Mesenchymal stem cell (in vitro differentiated cells and primary cell): ENCODE data around the gene GYG2.
A peak's percentile ranks its signal among the peaks of the same experiment; 100 is the strongest.

Experiments
- DNase-seq: peaks from one replicate; pipeline ENCODE4 v3.0.0-alpha.2; 2013
- H2AFZ ChIP-seq: one replicate; pipeline ENCODE4 v1.6.1; 2013; ENCODE audit warnings: low read depth, mild to moderate bottlenecking, control low read depth, inconsistent platforms, low read length, moderate library complexity
- H2AK5ac ChIP-seq: 2 replicates; pipeline ENCODE4 v1.6.1; 2013; ENCODE audit warnings: low read length, moderate library complexity, mild to moderate bottlenecking, inconsistent platforms; ENCODE audit not compliant: severe bottlenecking
- H2BK120ac ChIP-seq: one replicate; pipeline ENCODE4 v1.6.1; 2013; ENCODE audit warnings: low read depth, mild to moderate bottlenecking, inconsistent platforms, low read length, moderate library complexity
- H2BK12ac ChIP-seq, 2 experiments: one replicate each; pipeline ENCODE4 v1.6.1; 2013; ENCODE audit warnings: inconsistent platforms in 2 of 2, low read length in 2 of 2, mild to moderate bottlenecking in 2 of 2, moderate library complexity in 2 of 2, control low read depth in 1 of 2
- H2BK15ac ChIP-seq: one replicate; pipeline ENCODE4 v1.6.1; 2013; ENCODE audit warnings: mild to moderate bottlenecking, low read depth, inconsistent platforms; ENCODE audit not compliant: poor library complexity, severe bottlenecking
- H2BK5ac ChIP-seq: 2 replicates; pipeline ENCODE4 v1.6.1; 2013; ENCODE audit warnings: low read depth, mild to moderate bottlenecking, low read length, control low read depth, inconsistent platforms; ENCODE audit not compliant: poor library complexity, severe bottlenecking
- H3K14ac ChIP-seq, 2 experiments: one replicate each; pipeline ENCODE4 v1.6.1; 2013; ENCODE audit warnings: inconsistent platforms in 2 of 2, low read length in 2 of 2, control low read depth in 1 of 2, mild to moderate bottlenecking in 1 of 2, moderate library complexity in 1 of 2
- H3K18ac ChIP-seq, 2 experiments: one replicate each; pipeline ENCODE4 v1.6.1; 2013; ENCODE audit warnings: inconsistent platforms in 2 of 2, low read length in 2 of 2, control low read depth in 1 of 2, low read depth in 1 of 2, mild to moderate bottlenecking in 1 of 2
- H3K23ac ChIP-seq, 2 experiments: one replicate each; pipeline ENCODE4 v1.6.1; 2013; ENCODE audit warnings: inconsistent platforms in 2 of 2, low read length in 2 of 2, mild to moderate bottlenecking in 2 of 2, moderate library complexity in 2 of 2, control low read depth in 1 of 2
- H3K27ac ChIP-seq: 2 replicates; pipeline ENCODE4 v1.5.1; 2013; ENCODE audit warnings: mild to moderate bottlenecking, moderate library complexity, low read length, control low read depth, inconsistent platforms; ENCODE audit not compliant: poor library complexity, severe bottlenecking
- H3K27me3 ChIP-seq, 2 experiments: 2 replicates each; pipeline versions ENCODE4 v1.6.1 to v1.7.0; 2013; ENCODE audit warnings: low read length in 2 of 2, mild to moderate bottlenecking in 2 of 2, moderate library complexity in 2 of 2, control low read depth in 1 of 2, inconsistent platforms in 1 of 2; ENCODE audit not compliant: control insufficient read depth in 1 of 2, insufficient read depth in 1 of 2
- H3K36me3 ChIP-seq, 2 experiments: 2 replicates each; pipeline versions ENCODE4 v1.6.1 to v1.7.0; 2013; ENCODE audit warnings: low read length in 2 of 2, control low read depth in 1 of 2, inconsistent platforms in 1 of 2, low read depth in 1 of 2, mild to moderate bottlenecking in 1 of 2; ENCODE audit not compliant: insufficient read depth in 2 of 2, control insufficient read depth in 1 of 2
- H3K4ac ChIP-seq, 2 experiments: one replicate each; pipeline ENCODE4 v1.6.1; 2013; ENCODE audit warnings: inconsistent platforms in 2 of 2, low read length in 2 of 2, mild to moderate bottlenecking in 2 of 2, moderate library complexity in 2 of 2, control low read depth in 1 of 2, low read depth in 1 of 2
- H3K4me1 ChIP-seq: 2 replicates; pipeline ENCODE4 v1.6.1; 2013; ENCODE audit warnings: low read depth, low read length, control low read depth; ENCODE audit not compliant: control insufficient read depth, insufficient read depth
- H3K4me2 ChIP-seq: 2 replicates; pipeline ENCODE4 v1.6.1; 2013; ENCODE audit warnings: low read length, mild to moderate bottlenecking, inconsistent platforms; ENCODE audit not compliant: poor library complexity, severe bottlenecking
- H3K4me3 ChIP-seq, 2 experiments: 2 replicates each; pipeline versions ENCODE4 v1.5.1 to v1.7.0; 2013; ENCODE audit warnings: low read length in 2 of 2, mild to moderate bottlenecking in 2 of 2, control low read depth in 1 of 2, low read depth in 1 of 2; ENCODE audit not compliant: insufficient read depth in 1 of 2
- H3K79me1 ChIP-seq: replicated peaks from 2 replicates; pipeline ENCODE4 v1.6.1; 2013; ENCODE audit warnings: mild to moderate bottlenecking, control low read depth, low read length, inconsistent platforms; ENCODE audit not compliant: poor library complexity, severe bottlenecking
- H3K9ac ChIP-seq: 2 replicates; pipeline ENCODE4 v1.7.0; 2013; ENCODE audit warnings: mild to moderate bottlenecking, low read length, moderate library complexity
- H3K9me3 ChIP-seq: 2 replicates; pipeline ENCODE4 v1.7.0; 2013; ENCODE audit warnings: mild to moderate bottlenecking, low read length; ENCODE audit not compliant: control insufficient read depth
- H4K8ac ChIP-seq: one replicate; pipeline ENCODE4 v1.6.1; 2013; ENCODE audit warnings: inconsistent platforms, mild to moderate bottlenecking, low read length, moderate library complexity
- H4K91ac ChIP-seq: one replicate; pipeline ENCODE4 v1.6.1; 2013; ENCODE audit warnings: mild to moderate bottlenecking, low read length, inconsistent platforms
- WGBS: methylation state at CpG from one replicate; pipeline ENCODE4 v1.1.7; 2013; ENCODE audit warnings: mixed read lengths; 5-methylcytosine and 5-hydroxymethylcytosine counted together

The GYG2 gene

DNA sequence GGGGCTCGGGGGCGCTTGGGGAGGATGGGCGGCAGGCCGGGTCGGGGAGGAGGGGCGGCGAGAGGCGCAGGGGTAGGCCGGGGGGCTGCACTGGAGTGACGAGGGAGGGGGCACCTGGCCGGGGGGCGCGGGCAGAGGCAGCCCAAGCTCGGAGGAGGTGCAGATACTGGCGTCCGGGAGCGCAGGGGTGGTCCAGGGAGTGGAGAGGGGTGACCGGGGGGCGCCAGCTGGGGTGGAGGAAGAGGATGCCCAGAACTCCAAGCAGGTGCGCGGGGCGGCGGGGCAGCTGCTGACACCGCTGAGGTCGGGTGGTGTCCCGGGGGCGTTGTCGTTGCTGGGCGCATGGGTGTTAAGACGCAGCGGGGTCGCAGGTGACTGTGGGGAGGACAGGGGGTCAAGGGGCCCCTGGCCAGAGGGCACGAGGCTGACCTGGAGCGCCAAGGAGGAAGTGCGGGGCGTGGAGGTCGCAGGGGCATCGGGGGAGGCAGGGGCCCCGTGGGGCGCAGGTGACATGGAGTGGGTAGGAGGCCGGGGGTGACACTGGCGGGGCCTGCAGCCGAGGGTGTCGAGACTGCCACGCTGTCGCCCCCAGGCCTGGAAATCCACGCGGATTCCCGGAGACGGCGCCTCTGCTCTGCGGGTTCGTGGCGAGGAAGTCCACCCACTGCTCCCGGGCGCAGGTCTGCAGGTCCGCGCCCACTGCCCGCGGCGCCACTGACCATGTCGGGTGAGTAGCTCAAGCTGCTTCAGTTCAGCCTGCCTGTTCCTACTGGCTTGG lies 928 bp downstream of the GYG2 start:
- Histone ChIP-seq H3K27me3 (peaks cover 0 to 52% of the 10 kb centered on the region in 2 experiments), H2BK12ac (no peak overlapping the region), H3K27ac (no peak overlapping the region), H3K18ac (peak overlapping the region in 1 of 2 experiments; percentile 80), H4K91ac (no peak overlapping the region), H3K9me3 (no peaks in the 10 kb centered on the region), H3K9ac (no peak overlapping the region), H3K23ac (peak overlapping the region in 1 of 2 experiments; percentile 52), H3K14ac (no peak overlapping the region), H3K36me3 (no peaks in the 10 kb centered on the region), H3K4ac (no peak overlapping the region), H2BK5ac (no peak overlapping the region), H4K8ac (no peak overlapping the region), H2AK5ac (no peak overlapping the region), H3K79me1 (peaks cover 4% of the 10 kb centered on the region), H2AFZ (no peak overlapping the region), H2BK15ac (no peak overlapping the region), H3K4me2 (peak overlapping the region; percentile 79), H3K4me3 (peak overlapping the region in 1 of 2 experiments; percentile 71), H2BK120ac (no peak overlapping the region), H3K4me1 (peaks cover 9% of the 10 kb centered on the region)
- DNase-seq: no peak
- 25% methylated on average over 35 of the region's 62 CpGs for WGBS

- Histone ChIP-seq H3K4ac (no peak overlapping the region), H2BK120ac (no peak overlapping the region), H3K4me1 (peaks cover 9% of the 10 kb centered on the region), H3K79me1 (peaks cover 4% of the 10 kb centered on the region), H3K27me3 (peaks cover 0 to 37% of the 10 kb centered on the region in 2 experiments), H3K18ac (no peak overlapping the region), H4K91ac (no peak overlapping the region), H2BK5ac (no peak overlapping the region), H3K4me3 (no peak overlapping the region), H3K9ac (no peak overlapping the region), H3K14ac (no peak overlapping the region), H3K9me3 (peaks cover under 1% of the 10 kb centered on the region), H2AFZ (no peak overlapping the region), H3K4me2 (no peak overlapping the region), H3K23ac (no peak overlapping the region), H3K36me3 (no peaks in the 10 kb centered on the region), H4K8ac (no peak overlapping the region), H2BK12ac (no peak overlapping the region), H2AK5ac (no peak overlapping the region), H3K27ac (no peak overlapping the region), H2BK15ac (no peak overlapping the region)
- no peak for DNase-seq
- 93% methylated on average over 5 of the region's 14 CpGs for WGBS
Measured at GRCh38 chrX:2831471-2832228, 2.9 kb downstream of the GYG2 start.

DNA sequence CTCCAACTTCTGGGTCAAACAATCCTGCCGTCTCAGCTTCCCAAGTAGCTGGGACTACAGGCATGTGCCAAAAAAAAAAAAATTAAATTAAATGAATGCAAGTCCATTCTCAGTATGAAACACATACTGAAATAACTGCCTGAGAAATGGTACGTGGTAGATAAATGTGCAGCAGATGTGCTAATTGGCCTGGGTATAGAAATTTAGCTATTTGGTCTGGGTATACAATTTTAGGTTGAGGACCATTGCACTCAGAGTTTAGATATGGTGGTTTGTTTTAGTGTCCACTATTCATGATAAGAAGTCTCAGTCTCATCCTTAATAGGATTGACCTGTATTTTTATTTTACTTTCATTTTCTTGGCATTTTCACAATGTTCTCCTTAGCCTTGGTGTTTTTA lies 9.2 kb downstream of the GYG2 start:
- no peak overlapping the region for H3K14ac ChIP-seq

DNA sequence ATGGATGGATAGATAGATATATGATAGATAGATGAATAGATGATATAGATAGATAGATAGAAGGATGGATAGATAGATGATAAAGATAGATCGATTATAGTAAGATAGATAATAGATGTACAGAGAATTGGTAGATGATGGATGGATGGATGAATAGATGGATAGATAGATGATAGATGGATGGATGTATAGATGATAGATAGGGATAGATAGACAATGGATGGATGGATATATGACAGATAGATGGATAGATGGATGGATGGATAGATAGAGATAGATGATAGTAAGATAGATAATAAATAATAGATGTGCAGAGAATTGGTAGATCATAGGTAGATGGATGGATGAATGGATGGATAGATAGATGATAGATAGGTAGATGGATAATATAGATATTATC lies 12.2 kb downstream of the GYG2 start:
- Histone ChIP-seq H3K9me3 (peaks cover 6% of the 10 kb centered on the region), H3K4me1 (no peaks in the 10 kb centered on the region), H3K79me1 (no peaks in the 10 kb centered on the region), H3K36me3 (no peaks in the 10 kb centered on the region), H2BK12ac (no peak overlapping the region), H3K27me3 (no peaks in the 10 kb centered on the region), H2BK5ac (no peak overlapping the region), H3K27ac (no peak overlapping the region), H2AFZ (no peak overlapping the region), H2BK120ac (no peak overlapping the region), H3K9ac (no peak overlapping the region), H2BK15ac (no peak overlapping the region), H3K23ac (no peak overlapping the region), H3K4me3 (no peak overlapping the region), H4K91ac (no peak overlapping the region), H3K18ac (no peak overlapping the region), H3K4ac (no peak overlapping the region), H4K8ac (no peak overlapping the region), H3K14ac (no peak overlapping the region), H2AK5ac (no peak overlapping the region), H3K4me2 (no peak overlapping the region)
- no peak for DNase-seq
- WGBS: over 99% methylated on average over 1 of the region's 1 CpG

More for the DNA sequence above, 9.2 kb downstream of the GYG2 start:
- H3K9ac ChIP-seq: no peak overlapping the region
- H3K23ac ChIP-seq: no peak overlapping the region
- H3K4me3 ChIP-seq: no peak overlapping the region
- no peak overlapping the region for H2BK5ac ChIP-seq
- no peak overlapping the region for H3K18ac ChIP-seq
- 100% methylated on average over 1 of the region's 2 CpGs for WGBS
- H4K8ac ChIP-seq: no peak overlapping the region
- H3K27me3 ChIP-seq: no peaks in the 10 kb centered on the region
- H3K79me1 ChIP-seq: peaks cover 2% of the 10 kb centered on the region
- peaks cover 6% of the 10 kb centered on the region for H3K9me3 ChIP-seq
- H3K4me1 ChIP-seq: no peaks in the 10 kb centered on the region
- no peak overlapping the region for H3K27ac ChIP-seq
- H4K91ac ChIP-seq: no peak overlapping the region
- no peak overlapping the region for H2BK12ac ChIP-seq
- H3K4me2 ChIP-seq: no peak overlapping the region
- H2AFZ ChIP-seq: no peak overlapping the region
- no peak overlapping the region for H2BK15ac ChIP-seq
- H2BK120ac ChIP-seq: no peak overlapping the region
- no peak overlapping the region for H3K4ac ChIP-seq
- no peaks in the 10 kb centered on the region for H3K36me3 ChIP-seq
- no peak overlapping the region for H2AK5ac ChIP-seq
- DNase-seq: no peak
